ENCODE data around the gene VTN.

- TF ChIP-seq CTCF (IDR thresholded peaks at IDR 0.05) (no peak), POLR2A (IDR thresholded peaks at IDR 0.05) (no peak)
Observed at GRCh38 chr17:28385406-28385805, 15.3 kb upstream of the VTN start.
